HG03064 (cell line): ENCODE data around the gene KATNIP.

Experiments
- ATAC-seq: cut with Tn5 transposase; IDR thresholded peaks from one replicate; pipeline ENCODE4 v1.9.1; 2021; ENCODE audit warnings: low read depth; ENCODE audit not compliant: unreplicated experiment

The KATNIP gene

DNA sequence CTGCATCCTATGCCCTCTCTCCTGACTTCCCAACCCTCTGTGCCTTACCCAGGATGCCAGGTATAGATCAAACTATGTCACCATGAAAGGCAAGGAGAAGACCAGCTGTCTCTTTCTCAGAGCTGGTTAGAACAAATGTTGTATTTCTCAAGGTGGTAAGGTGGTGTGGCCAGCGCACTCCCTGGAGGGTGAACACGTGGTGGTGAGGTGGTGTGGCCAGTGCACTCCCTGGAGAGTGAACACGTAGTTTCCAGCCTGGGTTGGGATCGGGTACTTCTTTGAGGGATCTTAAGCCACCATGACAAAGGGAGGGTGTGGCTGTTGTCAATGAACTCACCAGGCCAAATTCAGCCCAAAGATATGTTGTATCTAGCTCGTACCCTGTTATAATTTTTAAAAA lies 26.8 kb downstream of the KATNIP start:
- ATAC-seq: no peak

DNA sequence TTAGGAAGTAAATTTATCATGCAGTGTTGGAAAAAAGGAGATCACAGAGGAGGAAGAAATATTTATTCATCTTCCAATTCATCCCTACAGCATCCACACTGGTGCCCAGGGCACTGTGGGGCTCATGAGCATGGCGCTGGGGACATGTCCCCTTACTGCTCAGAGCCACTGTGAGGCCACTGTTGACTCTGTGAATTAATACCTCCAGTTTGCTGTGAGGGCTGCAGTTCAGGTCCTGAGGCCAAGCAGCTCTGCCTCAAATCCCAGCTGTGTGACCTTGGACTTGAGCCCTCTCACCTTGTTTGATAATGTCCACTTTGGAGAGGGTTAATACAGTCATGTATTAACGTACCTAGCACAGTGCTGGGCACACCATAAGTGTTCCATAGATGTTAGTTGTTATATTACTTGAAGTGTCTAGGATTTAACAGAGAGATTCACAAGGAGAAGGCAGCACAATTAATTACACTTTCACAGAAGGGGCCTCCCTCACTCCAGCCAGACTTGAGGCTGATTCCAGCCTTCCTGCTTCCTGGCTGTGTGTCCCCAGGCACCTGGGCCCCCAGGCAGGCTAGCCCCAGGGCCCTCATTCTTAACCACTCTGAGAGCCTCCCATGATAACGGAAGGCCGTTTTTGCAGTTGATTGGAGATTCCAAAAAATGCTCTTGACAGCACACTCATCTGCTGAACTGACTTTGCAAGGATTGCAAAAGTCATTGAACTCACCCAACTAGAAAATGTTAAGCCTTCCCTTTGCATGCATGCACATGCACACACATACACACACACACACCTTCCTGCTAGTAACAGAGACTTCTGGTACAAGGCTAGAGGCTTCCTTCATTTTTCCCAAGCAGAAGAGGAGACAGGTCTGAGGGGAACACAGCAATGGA lies 29.4 kb downstream of the KATNIP start:
- no peak for ATAC-seq

DNA sequence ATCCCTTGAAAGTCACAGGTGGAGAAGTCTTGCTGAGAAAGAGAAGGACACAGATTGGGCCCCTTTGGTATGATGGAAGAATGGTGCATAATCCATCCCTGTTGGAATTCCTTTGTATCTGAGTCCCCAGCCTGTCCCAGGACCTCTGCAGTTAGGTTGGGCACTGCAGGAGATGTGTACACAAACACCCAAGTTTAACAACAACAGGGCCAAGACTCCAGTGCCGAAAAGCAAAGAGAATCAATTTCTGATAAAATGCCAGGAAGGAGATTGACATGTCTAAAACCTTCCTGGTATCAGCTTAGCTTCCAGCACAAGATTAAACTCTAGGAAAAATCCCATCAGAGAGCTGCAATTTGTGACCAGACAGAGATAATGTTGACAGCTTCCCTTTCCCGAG lies 32.9 kb downstream of the KATNIP start:
- no peak for ATAC-seq

DNA sequence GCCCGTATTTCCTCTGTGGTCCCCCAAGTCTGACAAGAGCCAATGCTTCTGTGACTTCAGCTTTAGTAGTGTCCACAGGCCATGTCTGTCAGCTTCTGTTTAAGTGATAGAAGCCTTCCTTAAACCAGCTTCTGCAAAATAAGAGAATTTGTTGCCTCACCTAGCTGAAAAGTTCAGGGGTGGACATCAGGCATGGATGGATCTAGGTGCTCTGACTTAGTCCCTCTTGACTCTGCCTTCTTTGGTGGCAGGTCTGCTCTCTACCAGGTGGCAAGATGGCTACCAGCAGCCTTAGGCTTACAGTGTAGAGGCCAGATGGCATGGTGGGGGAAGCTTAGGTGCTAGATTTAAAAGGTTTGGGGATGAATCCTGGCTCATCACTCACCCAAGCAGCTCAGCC lies 33.7 kb downstream of the KATNIP start:
- ATAC-seq: no peak

DNA sequence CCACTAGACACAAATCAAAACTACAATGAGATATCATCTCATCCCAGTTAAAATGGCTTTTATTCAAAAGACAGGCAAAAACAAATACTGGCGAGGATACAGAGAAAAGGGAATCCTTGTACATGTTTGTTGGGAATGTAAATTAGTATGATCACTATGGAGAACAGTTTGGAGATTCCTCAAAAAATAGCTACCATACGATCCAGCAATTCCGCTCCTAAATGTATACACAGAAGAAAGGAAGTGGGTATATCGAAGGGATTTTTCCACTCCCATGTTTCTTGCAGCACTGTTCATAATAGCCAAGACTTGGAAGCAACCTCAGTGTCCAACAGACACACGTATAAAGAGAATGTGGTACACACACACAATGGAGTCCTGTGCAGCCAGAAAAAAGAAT lies 35.3 kb downstream of the KATNIP start:
- no peak for ATAC-seq

DNA sequence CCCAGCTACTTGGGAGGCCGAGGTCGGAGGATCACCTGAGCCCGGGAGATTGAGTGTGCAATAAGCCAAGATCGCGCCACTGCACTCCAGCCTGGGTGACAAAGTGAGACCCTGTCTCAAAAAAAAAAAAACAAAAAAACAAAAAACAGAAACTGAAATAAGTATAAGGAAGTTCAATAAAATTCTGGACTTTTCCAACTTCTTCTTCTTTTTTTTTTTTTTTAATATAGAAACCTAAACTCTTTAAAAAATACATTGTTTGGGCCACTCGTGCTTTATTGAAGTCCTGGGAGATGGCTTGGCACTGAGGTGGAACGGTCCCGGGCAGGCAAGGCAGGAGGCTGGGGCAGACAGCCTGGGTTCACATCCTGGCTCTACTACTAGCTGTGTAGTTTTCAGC lies 36.8 kb downstream of the KATNIP start:
- ATAC-seq: no peak

DNA sequence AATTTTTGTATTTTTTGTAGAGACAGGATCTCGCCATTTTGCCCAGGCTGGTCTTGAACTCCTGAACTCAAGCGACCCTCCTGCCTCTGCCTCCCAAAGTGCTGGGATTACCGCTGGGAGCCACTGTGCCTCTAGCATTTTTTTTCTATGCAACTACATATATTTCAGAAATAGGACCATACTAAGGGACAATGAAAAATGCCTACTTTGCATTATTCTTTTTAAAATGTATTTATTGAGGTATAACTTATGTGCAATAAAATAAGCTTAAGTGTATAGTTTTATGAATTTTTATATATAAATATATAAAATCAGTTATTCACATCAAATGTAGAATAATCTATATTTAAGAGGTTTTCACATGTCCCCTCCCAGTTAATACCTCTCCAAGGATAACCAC lies 38.1 kb downstream of the KATNIP start:
- no peak for ATAC-seq

DNA sequence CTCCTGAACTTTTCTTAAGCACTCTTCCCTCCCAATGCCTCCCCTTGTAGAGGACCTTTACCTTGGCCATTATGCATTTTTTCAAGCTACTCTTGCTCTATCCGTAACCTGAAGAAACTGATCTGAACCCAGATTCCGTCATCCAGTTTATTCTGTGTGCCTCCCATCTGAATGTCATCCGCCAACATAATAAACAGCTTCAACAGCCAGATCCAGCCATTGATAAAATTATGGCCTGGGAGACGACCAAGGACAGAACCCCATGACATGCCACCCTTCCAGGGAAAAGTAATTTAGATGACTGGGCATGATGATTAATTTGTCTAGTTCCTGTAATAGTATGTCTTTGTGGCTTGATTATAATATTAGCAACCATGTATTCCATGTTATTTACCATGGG lies 41.9 kb downstream of the KATNIP start:
- ATAC-seq: no peak

DNA sequence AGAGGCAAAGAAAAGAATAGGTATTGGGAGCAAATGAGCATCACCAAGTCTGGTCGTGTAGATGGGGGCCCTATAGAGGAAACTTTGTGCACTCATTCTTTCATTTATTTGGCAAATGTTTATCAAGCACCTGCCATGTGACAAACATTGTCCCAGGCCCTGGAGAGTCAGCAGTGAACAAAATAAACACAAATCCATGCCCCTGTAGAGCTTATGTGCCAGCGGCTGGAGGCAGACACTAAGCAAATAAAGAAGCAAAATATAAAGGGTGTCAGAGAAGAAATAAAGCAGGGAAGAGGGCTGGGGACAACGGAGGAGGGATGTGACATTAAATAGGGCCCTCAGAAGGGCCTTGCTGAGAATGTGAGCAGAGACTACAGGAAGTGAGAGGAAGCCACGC lies 45.5 kb downstream of the KATNIP start:
- ATAC-seq: no peak

DNA sequence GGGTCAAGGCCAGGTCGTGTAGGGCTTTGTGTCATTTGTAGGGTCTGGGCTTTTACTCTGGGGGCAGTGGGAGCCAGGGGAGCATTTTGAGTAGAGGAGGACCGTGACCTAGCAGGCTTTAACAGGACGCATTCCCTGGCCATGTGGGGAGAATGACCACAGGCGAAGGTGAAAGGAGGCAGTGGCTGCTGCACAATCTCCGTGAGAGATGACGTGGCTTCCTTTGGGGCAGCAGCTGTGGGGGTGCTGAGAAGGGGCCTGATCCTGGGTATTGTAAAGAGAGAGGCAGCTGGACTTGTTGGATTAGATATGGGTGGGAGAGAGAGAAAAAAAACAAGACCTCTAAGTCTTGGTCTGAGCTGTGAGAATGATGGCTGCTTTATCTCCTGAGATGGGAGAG lies 46.0 kb downstream of the KATNIP start:
- no peak for ATAC-seq

DNA sequence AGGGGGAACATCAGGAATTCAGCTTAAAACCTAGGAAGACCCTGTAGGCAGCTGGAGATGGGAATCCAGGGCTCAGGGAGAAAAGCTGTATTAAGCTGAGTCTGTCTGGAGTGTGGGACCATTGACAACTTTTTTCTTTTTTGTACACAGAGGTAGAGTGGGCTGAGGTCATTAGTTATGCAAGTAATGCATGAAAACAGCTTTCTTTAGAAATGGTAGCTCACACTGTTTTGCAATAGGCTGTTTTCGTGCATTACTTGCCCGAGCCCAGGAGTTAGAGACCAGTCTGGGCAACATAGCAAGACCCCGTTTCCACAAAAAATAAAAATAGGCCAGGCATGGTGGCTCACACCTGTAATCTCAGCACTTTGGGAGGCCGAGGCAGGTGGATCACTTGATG lies 46.5 kb downstream of the KATNIP start:
- ATAC-seq: no peak

DNA sequence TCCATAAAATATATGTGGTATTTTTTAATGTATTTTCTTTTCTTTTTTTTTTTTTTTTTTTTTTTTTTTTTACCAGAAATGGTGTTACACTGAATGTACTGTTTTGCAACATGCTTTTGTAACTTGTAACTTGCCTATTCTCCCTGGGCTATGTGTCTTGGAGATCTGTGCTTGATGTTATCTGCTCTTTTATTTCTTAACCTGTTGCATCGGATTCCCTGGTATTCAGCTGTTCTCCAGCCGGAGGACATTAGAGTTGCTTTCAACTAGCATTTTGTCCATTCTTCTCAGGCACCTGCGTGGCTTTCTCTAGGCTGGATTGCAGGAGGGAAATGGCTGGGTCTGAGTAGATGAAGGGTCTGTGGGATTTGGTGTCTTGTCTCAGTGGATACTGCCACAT lies 47.4 kb downstream of the KATNIP start:
- no peak for ATAC-seq

DNA sequence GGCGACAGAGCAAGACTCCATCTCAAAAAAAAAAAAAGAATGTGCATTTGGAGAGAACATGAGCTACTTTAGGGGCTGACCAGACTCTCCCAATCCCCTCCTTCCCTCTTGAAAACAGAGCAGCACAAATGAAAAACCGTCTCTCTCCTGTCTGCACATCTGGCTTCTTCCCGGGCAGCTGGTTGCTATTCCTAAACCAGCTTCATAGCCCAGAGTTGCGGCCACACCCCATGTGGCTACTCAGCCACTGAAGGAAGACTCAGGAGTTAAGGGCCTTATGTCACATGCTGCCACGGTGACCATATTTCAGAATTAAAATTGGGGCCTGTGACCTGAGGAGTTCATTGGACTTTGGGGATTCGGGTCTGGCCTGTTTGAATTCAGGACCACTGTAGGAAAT lies 48.3 kb downstream of the KATNIP start:
- no peak for ATAC-seq

DNA sequence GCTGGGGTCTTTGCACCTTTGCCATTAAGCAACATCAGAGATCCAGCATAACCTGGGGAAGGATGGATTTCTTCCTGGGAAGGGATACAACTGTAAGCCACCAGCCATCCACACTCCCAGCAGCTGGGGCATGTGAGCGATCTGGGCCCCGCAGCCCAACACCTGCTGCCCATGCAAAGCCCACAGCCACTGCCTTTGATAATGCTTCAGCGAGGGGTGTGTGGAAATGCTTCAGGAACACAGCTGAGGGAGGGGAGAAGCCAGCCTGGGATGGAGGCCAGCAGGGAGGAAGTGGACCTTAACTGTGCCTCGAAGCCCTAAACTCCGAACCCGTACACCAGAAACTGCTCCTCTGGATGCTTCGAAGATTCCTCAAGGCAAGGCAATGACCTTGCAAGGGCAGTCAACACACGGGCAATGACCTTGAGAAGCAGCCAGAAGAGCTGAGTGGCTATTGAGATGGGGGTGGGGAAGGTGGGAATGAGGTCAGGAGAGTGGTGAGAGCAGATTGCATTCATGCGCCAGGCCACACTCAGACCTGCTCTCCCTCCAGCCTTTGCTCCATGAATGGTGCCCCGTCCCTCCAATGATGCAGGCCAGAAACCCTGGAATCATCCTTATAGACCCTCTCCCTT lies 49.1 kb downstream of the KATNIP start:
- ATAC-seq: no peak

DNA sequence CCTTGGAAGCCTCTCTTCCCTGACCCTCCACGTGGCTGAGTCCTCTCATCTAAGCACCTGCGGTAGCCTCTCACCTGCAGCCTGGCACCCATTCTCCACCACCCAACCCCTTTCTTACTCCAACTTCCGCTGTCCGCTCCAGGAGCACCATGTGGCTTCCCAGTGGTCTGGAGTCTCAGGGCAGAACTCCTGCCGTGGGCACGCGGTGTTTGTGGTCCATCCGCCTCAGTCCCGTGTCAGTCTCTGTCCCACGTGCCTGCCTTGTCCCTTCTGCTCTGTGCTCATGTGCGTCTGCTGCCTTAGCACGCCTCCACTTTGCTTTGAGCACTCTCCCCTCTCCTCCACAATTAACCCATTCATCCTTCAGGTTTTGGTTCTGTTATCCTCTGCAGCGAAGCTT lies 49.7 kb downstream of the KATNIP start:
- no peak for ATAC-seq
